SK-MEL-5 (cell line): ENCODE results near the gene WSCD2. TPM values are rescaled to one million over a fixed set of nuclear protein-coding genes. Genes with fewer than 3 reads are reported as not detected.
A peak's percentile ranks its signal among the peaks of the same experiment; 100 is the strongest.

Experiments used
- DNase-seq: peaks from one replicate; pipeline ENCODE4 v3.0.0-alpha.2; 2016; ENCODE audit warnings: low read depth, low spot score
- in situ Hi-C: cut with HindIII; loops from 2 replicates; pipeline ENCODE4 v1.10.0; 2016; ENCODE audit warnings: low sequenced_read_pairs, high pct_unique_total_duplicates, low pct_unique_long_range_greater_than_20kb
- polyA plus RNA-seq, 2 experiments: library from polyadenylated mRNA; depleted of rRNA; stranded (reverse); fragments of >200 nt; gene quantifications; 2 replicates each; pipeline ENCODE4 v1.2.3, GENCODE V29; 2015
- total RNA-seq: library from RNA; depleted of rRNA; stranded (reverse); fragments of >200 nt; shearing (Covaris generic); gene quantifications from 2 replicates; pipeline ENCODE4 v1.2.3, GENCODE V29; 2014; rRNA removed

The WSCD2 gene
- total RNA-seq: not detected in 2 replicates
- polyA plus RNA-seq (2015; cell fraction: cytosol; rRNA removed): not detected in 2 replicates
- not detected in 2 replicates for polyA plus RNA-seq (2015; cell fraction: nucleus; rRNA removed)

DNA sequence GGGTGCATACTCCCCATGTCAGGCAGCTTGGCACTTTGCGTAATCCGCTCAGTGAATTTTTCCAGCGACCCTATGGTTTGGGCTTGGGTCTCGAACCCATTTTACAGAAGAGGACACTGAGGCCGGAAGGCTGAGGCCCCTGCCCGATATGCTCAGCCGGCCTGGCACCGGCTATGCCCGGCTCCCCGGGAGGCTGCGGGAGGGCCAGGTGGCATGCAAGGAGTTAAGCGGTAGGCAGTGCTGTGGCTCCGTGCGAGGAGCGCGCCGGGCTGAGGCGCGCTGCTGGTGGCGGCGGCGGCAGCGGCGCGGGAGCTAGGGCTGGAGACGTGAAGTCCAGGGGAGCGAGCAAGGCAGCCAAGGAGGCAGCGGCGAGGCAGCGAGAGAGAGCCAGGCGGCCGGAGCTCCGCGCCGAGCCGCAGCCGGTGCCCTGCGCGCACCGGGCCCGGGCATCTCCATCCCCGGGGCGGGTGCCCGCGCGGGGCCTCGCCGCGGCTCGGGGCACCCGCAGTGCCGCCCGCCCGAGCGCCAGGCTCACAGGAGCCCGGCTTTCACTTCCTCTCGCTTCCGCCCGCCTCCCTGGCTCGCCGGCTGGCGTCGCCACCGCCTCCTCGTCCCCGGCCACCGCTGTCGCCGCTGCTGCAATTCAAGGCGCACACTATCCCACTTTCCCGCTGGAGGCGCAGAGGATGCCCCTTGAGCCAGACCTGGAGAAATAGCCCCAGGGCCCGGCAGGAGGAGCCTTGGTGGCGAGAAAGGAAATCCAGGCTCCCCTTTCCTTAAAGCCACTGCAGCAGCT lies at the start of gene WSCD2:
WSCD2 (plus strand) TSS at position 272 of the 796 bp plus-strand sequence. CDS start 66,545 bp downstream, outside the sequence.
- in situ Hi-C loops: no loop called here
- DNase-seq: no peak

DNA sequence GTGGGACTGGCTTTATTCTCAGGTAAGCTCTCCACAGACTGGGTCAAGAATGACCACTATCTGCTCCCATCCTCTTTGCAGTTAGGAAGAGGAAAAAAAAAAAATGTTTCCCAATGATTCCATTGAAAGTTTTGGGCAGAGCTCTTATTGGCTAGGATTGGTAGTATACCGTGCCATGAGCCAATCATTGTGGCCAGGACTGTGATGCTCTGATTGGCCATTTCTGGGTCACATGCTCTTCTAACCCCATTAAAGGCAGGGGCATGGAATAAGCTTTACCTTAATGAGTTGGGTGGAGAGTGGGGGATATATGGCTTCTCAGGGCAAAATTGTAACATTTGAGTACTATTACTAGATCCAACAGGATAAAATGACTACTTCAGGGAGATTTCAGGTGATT lies 49.4 kb upstream of the WSCD2 start:
- in situ Hi-C loops: no loop called here
- DNase-seq: peak; percentile 6

- in situ Hi-C loops: no loop called here
- no peak for DNase-seq
These were observed 48.7 kb upstream of the WSCD2 start for GRCh38 chr12:108080363-108080762.

- in situ Hi-C loops: no loop called here
- DNase-seq: no peak
These were observed 46.6 kb upstream of the WSCD2 start for GRCh38 chr12:108082485-108082884.

GRCh38 chr12:108087900-108088299 lies 41.2 kb upstream of the WSCD2 start:
- in situ Hi-C loops: no loop called here
- DNase-seq: no peak

DNA sequence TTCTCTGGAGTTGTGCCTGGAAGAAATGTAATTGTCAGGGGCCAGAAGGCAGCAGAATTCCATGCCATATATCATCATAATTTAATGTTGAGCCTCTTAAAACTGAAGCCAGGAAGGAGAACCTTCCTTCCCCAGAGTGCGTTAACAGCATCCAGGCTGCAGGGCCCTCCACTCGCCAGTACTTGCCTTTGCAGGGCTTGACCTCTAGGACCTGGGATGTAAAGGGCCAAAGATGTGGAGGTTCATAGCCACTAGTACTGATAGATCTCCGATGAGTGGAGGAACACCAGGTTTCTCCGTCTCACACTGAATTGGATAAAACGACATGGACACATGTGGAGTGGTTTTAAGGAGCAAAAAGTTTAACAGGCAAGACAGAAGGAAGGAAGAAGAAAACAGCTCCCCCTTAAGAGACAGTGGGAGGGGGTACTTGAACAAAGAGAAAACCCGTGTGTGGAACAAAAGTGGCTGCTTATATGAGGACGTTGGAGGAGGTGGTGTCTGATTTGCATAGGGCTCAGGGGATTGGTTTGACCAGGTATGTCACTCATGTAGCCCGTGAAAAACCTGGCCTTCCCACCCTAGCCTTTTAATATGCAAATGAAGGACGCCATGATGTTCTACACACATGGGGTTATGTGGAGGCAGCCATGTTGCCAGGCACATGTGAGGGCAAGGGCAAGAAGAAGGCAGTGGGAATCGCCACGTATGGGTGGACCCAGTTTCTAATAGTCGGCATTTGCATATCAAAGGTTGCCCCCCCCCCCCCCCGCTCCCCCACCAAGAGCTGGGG lies 38.8 kb upstream of the WSCD2 start:
- in situ Hi-C loops: no loop called here
- DNase-seq: peak; percentile 23

DNA sequence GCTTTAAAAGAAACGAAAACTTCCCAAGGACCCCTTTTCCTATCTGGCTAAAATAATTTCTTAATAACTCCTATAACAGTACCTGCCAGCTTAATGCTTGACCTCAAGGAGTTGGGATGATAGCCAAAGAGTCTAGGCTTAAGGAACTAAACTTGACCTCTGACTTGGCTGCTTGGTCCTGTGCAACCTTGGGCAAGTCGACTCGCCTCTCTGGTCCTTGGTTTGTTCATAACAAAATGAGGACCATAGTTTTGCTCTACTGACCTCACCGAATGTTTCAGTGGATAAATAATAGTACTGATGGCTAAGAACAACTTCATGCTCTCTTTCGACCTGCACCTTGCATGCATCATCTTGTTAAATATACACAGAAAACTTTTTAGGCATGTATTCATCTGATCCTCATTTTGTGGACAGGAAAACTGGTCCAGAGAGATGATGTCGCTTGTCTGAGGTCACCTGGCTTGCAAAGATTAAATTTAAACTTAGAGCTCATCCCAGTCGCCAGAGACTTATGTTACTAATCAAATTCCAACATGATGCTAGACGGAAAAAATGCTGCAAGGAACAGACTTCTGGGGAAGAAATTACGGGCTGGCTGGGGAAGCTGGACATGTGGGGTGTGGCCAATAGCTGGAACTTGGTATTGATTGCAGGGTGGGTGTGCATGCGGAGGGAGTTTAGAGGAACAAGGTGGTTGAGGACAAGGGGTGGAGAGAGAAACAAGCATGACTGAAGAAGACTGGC lies 38.0 kb upstream of the WSCD2 start:
- DNase-seq: no peak
- in situ Hi-C loops: no loop called here

DNA sequence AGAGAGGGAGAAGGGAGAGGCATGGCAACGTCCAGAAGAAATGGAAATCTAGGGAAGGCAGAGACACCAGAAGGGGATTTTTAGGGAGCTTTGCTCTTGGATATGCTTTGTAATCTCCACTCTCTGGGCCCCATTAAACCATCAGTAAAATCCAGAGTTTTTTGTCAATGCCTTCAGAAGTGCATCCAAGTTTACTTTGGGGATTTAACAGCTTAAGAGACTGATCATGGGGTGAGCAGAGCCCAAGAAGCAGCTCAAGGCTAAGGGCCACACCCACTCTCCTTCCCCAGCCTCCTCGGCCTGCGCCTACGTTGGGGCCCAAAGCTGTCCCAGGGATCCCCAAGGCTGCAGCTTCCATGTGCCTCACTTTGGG lies 37.4 kb upstream of the WSCD2 start:
- in situ Hi-C loops: no loop called here
- DNase-seq: no peak

- in situ Hi-C loops: no loop called here
- no peak for DNase-seq
These were observed 35.9 kb upstream of the WSCD2 start for GRCh38 chr12:108093209-108093608.

DNA sequence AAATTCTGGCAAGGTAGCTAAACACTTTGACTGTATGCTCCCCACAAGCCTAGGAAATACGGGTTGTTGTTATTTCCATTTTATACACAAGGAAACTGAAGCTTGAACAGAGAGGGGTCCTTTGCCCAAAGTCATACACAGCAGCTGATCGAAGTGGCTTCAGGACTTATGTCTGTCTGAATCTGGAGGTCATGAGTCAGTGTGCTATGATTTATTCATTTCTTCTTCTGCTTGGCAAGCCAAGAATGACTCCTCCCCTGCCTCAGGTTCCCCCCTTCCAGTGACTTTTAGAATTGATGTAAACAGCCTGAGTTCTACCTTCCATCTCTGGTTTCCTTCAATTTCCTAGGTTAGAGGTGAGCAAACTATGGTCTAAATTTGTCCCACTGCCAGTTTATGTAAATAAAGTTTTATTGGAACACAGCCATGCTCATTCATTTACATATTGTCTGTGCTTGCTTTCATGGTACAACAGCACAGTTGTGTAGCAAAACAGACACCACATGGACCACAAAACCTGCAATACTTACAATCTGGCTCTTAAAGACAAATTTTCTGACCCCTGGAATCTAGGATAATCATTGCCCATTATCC lies 34.9 kb upstream of the WSCD2 start:
- DNase-seq: no peak
- in situ Hi-C loops: no loop called here

GRCh38 chr12:108097160-108097911 lies 31.8 kb upstream of the WSCD2 start:
- in situ Hi-C loops: no loop called here
- peak; percentile 9 for DNase-seq

DNA sequence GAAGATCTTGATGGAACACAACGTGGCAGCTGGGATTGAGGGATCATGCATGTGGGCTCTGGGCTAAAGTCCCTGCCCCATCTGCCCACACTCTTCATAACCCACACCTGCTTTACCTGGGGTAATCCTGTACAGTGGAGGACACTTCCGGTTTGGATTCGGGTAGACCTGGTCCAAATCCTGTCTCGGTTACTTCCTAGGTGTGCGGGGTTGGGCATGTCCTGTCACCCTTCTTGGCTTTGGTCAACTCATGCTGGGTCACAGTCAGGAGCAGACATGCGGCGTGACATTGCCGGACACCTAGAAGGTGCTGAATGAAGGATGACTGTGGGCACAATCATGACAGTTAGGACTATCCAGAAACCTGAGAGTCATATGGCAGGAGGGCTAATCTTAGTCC lies 30.7 kb upstream of the WSCD2 start:
- in situ Hi-C loops: no loop called here

DNA sequence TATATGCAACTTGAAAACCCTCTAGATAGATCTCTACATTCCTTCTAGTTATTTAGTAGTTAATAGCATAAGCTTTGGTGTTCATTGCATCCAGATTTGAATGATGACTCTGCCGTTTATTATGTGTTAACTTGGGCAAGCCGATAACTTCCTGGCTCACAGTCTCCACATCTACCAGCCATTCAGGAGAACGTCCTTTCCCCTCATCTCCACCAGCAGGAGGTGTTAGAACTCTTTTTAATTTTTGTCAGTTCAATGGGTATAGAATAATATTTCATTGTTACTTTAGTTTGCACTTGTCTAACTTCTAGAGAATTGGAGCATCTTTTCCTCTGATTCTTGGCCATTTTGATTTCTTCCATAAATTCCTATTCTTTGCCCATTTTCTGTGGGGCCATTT lies 30.0 kb upstream of the WSCD2 start:
- peak; percentile 65 for DNase-seq
- in situ Hi-C loops: no loop called here

More for the DNA sequence above, 30.7 kb upstream of the WSCD2 start:
- DNase-seq: no peak

DNA sequence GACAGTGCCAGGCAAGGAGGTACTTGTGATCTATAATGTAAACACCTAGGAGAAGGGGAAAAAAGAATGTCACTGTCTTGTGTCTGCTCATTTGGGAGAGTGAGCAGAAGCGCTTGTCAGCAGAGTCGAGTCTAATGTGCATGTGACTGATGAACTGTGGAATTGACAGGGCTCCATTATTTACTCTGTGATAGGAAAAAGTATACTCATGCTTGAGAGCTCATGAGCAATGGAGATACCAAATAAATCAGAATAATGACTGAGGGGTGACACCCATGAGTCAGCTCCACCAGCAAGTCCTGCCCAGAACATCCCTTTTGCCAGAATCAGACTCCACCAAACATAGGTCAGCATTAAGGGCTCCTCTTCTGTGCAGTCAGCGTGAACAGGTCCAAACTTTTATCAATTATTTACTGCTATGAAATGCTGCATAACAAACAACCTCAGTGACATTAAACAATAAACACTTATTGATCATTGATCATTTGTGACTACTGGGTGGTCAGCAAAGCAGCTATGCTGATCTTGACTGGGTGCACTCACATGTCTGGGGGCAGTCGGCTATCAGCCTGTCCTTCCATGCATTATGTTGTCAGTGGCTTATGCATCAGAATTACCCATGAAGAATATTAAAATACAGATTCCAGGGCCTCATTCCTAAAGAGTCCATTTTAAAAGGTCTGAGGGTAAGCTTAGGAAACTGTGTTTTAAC lies 29.2 kb upstream of the WSCD2 start:
- peak; percentile 16 for DNase-seq
- in situ Hi-C loops: no loop called here

DNA sequence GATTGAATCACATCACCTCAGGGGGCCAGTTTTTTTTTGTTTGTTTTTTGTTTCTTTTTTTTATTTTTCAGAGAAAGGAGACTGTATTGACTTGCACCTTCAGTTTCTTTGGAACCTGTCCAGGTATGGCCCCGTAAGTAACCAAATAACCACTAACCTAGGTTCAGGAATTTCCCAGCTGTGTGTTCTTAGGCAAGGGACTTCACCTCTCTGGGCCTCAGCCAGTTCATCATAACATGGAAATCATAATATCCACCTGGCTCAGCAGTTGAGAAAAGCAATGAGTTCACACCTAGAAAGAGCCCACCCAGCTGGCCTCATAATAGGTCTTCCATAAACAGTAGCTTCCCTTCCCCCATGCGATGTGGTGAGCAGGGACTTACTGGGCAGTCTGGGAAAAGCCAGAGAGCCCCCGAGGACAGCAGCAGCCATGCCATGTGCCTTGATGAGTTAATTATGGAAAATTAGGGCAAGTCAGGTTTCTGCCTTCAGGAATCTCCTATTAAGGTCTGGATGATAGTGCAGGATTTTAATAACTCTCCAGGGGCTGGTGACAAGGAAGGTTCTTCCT lies 27.4 kb upstream of the WSCD2 start:
- DNase-seq: no peak
- in situ Hi-C loops: no loop called here

DNA sequence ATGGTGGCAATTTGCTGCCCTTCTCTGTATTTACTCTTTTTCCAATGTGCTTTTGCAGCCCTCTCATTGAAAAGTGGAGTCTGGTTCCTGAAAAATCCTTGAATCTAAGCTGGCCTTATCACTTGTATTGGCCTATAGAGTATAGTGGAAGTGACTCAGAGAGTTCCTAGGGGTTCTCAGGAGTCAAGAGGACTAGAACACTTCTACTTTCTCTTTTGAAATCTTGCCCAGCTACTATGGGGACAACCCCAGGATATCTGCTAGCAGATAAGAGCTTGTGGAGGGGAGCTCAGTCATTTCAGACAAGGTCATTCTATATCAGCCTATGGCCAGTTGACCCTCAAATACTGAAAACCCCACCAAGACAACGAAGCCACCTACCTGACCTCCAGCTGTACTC lies 26.7 kb upstream of the WSCD2 start:
- in situ Hi-C loops: no loop called here
- no peak for DNase-seq
